Brain microvascular endothelial cell (primary cell): ENCODE results near the gene EXO1.
"Not testable (repeated sequence)": the region's sequence is repeated elsewhere in the genome, so short reads cannot be mapped to it uniquely, and the experiment has no call there.

Experiments used
- DNase-seq: peaks from one replicate; pipeline ENCODE4 v3.0.0-alpha.2; 2020
- H3K27ac ChIP-seq: fragments of 250-450 bp; sonication (Bioruptor Pico); 2 replicates; pipeline ENCODE4 v1.5.1; 2020; ENCODE audit warnings: mild to moderate bottlenecking, moderate library complexity
- H3K27me3 ChIP-seq: fragments of 250-450 bp; sonication (Bioruptor Pico); replicated peaks from 2 replicates; pipeline ENCODE4 v1.5.1; 2020; ENCODE audit warnings: mild to moderate bottlenecking
- H3K36me3 ChIP-seq: fragments of 250-450 bp; sonication (Bioruptor Pico); replicated peaks from 2 replicates; pipeline ENCODE4 v1.5.1; 2020; ENCODE audit warnings: mild to moderate bottlenecking
- H3K4me3 ChIP-seq: 2 replicates; pipeline ENCODE4 v1.5.1; 2011; ENCODE audit warnings: low read depth, mild to moderate bottlenecking, control low read depth, low read length, moderate library complexity
- in situ Hi-C: cut with HindIII; loops from 2 replicates; pipeline ENCODE4 v1.10.0; 2017; ENCODE audit warnings: low sequenced_read_pairs, low pct_ligation_motif_present
- TF ChIP-seq, protein P1 (sequence below): IDR thresholded peaks from 2 replicates; pipeline ENCODE4 v1.5.1; 2011; ENCODE audit warnings: low read depth, mild to moderate bottlenecking, moderate library complexity, low read length, control low read depth, inconsistent platforms; ENCODE audit errors: missing control alignments

Gene EXO1

DNA sequence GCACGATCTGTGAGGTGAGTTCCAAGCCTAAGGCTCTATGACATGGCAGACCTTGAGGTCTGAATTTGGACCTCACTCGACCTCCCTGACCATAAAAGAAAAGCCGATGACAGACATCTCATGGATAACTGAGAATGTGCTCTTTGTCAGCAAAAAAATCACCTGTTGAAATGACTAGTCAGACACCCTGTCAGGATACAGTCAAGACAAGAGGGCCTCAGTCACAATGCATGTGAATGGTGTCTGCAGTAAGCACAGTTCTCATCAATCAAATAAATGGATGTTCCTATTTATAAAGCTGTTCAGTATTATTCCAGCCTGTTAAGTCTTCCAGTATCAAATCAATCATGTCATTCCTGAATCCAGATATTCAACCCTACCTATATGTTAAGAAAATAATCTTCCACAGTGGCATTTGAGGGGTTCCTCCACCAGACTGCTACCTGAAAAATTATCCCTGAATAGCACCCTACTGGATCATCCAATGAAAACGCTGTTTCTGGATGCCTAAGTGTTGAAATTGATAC, 28.6 kb upstream of the EXO1 start:
- in situ Hi-C loops: no loop called here
- DNase-seq: no peak
- Histone ChIP-seq H3K4me3 (no peak overlapping the region), H3K27me3 (no peaks in the 10 kb centered on the region), H3K27ac (no peak overlapping the region), H3K36me3 (no peaks in the 10 kb centered on the region)
- TF ChIP-seq, protein P1, sequence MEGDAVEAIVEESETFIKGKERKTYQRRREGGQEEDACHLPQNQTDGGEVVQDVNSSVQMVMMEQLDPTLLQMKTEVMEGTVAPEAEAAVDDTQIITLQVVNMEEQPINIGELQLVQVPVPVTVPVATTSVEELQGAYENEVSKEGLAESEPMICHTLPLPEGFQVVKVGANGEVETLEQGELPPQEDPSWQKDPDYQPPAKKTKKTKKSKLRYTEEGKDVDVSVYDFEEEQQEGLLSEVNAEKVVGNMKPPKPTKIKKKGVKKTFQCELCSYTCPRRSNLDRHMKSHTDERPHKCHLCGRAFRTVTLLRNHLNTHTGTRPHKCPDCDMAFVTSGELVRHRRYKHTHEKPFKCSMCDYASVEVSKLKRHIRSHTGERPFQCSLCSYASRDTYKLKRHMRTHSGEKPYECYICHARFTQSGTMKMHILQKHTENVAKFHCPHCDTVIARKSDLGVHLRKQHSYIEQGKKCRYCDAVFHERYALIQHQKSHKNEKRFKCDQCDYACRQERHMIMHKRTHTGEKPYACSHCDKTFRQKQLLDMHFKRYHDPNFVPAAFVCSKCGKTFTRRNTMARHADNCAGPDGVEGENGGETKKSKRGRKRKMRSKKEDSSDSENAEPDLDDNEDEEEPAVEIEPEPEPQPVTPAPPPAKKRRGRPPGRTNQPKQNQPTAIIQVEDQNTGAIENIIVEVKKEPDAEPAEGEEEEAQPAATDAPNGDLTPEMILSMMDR: no peak

DNA sequence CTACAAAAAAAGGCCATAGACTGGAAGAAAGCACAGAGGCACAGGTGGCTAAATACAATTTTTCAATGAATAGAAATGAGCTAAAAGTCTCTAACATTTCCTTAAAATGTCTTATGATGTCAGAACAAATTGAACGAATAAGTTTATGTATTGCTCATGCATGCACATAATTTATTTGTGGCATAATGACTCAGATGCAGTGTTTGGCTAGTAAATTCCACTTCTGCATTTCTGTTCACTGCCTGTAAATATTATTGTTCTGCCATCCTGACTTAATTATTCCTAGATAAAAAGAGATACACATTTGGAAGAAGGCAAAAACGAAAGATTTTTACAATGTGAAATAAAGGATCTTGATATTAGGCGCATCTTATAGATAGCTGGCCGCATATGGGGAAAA, 26.6 kb upstream of the EXO1 start:
- H3K36me3 ChIP-seq: no peaks in the 10 kb centered on the region
- no peak for DNase-seq
- in situ Hi-C loops: no loop called here

DNA sequence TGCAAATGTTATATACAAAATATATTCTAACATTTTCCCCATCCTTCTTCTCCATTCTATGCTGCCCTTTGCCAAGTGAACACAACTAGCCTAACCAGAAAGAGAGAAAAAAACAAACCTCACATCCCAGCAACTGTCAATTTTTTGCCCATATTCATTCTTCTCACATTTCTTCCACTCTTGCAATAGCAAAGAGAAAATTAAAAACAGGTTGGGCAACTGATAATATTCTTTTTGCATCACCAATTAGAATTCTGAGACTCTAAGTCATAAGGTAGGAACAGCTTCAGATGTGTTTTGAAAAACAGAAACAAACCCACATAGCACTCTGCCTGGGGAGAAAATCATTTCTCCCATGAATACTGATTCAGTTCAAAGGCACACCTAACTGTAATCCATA, 25.2 kb upstream of the EXO1 start:
- in situ Hi-C loops: no loop called here
- Histone ChIP-seq H3K27me3 (no peaks in the 10 kb centered on the region), H3K4me3 (no peak overlapping the region), H3K27ac (no peak overlapping the region), H3K36me3 (no peaks in the 10 kb centered on the region)
- TF ChIP-seq, protein P1: no peak
- no peak for DNase-seq

More for the DNA sequence above, 26.6 kb upstream of the EXO1 start:
- Histone ChIP-seq H3K27me3 (no peaks in the 10 kb centered on the region), H3K27ac (no peak overlapping the region), H3K4me3 (no peak overlapping the region)
- TF ChIP-seq, protein P1: no peak

DNA sequence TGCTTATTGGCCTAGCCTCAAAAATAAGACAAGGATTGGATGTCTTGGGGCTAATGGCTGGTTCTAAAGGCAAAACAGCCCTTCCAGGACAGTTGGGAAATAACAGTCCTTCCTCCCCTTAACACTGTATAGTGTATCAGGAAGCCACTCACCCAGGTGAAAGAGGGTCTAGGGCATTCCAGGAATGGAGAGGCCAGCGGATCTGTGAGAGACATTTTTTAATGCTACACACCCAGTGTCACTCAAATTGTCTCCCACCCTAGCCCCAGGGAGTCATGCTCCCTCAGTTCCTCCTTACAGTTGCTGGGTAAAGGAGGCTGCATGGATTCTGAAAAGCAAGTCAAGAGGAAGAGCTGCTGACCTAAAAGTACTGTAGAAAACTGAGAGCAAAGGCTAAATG, 24.1 kb upstream of the EXO1 start:
- Histone ChIP-seq H3K36me3 (no peaks in the 10 kb centered on the region), H3K27me3 (no peaks in the 10 kb centered on the region), H3K27ac (no peak overlapping the region), H3K4me3 (no peak overlapping the region)
- in situ Hi-C loops: no loop called here
- TF ChIP-seq, protein P1: no peak
- DNase-seq: no peak

DNA sequence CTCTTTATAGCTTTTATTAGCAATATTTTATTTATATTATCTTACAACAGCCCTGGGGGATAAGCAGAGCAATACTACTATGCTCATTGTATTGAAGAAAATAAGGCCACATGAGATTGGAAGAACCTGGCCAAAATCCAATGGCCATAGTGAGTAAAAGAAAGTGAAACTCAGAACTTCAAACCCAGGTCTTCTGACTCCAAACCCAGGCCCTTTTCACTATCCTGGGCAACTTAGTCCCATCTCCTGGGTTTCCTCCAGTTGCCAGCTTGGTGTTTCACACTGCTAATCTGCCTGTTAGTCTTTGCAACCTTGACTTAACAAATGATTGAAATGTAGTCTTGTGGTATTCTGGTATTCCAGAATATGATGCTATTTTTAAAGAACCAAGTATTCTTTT, 22.4 kb upstream of the EXO1 start:
- Histone ChIP-seq H3K4me3 (no peak overlapping the region), H3K27me3 (no peaks in the 10 kb centered on the region), H3K36me3 (no peaks in the 10 kb centered on the region), H3K27ac (no peak overlapping the region)
- no peak for DNase-seq
- in situ Hi-C loops: loop anchor here (25.0 kb wide), 1 partner anchor 288 kb away; the partner anchor contains the start of gene KMO
- TF ChIP-seq, protein P1: no peak

DNA sequence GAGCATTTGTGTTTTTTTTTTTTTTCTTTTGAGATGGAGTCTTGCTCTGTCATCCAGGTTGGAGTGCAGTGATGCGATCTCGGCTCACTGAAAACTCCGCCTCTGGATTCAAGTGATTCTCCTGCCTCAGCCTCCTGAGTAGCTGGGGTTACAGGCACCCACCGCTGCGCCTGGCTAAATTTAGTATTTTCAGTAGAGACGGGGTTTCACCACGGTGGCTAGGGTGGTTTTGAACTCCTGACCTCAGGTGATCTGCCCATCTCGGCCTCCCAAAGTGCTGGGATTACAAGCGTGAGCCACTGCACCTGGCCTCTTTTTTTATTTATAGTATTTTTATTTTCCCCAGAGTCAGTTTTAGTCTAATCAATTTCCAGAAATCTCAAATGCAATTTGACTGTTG, 21.4 kb upstream of the EXO1 start:
- not testable (repeated sequence) for H3K27ac ChIP-seq, H3K27me3 ChIP-seq, DNase-seq, H3K36me3 ChIP-seq, H3K4me3 ChIP-seq
- in situ Hi-C loops: loop anchor here (25.0 kb wide), 1 partner anchor 289 kb away; the partner anchor contains the start of gene KMO
